PC-9 (cell line): ENCODE measurements around the gene CFAP65. TPM values are rescaled to one million over a fixed set of nuclear protein-coding genes. Genes with fewer than 3 reads are reported as not detected.

Experiments used
- BruUV-seq: library from RNA; stranded (reverse); fragments of 400-500 nt; replicated peaks from 2 replicates; lab custom pipeline; 2021; lab: Mats Ljungman, UMichigan
- CTCF ChIA-PET: fragments of 300-600 bp; sonication (Branson Sonifier 250); formaldehyde crosslinking; loops from one replicate; lab custom pipeline; 2022; ENCODE audit warnings: antibody characterized with exemption; lab: Charles Lee
- POLR2A ChIA-PET: fragments of 300-600 bp; sonication (Branson Sonifier 250); formaldehyde crosslinking; loops from one replicate; lab custom pipeline; 2022; ENCODE audit warnings: antibody characterized with exemption; ENCODE audit not compliant: unreplicated experiment; lab: Charles Lee
- DNase-seq, 2 experiments: peaks; one replicate each; pipeline versions ENCODE4 v3.0.0 to v3.0.0-alpha.2; 2015 to 2022; ENCODE audit warnings: mixed read lengths in 1 of 2
- H2AFZ ChIP-seq: fragments of 200-600 bp; sonication (generic); 2 replicates; pipeline ENCODE4 v1.8.1; 2017; ENCODE audit warnings: antibody characterized with exemption
- H3F3A ChIP-seq: fragments of 200-600 bp; sonication (generic); 2 replicates; pipeline ENCODE4 v1.8.1; 2017; ENCODE audit warnings: antibody characterized with exemption, mild to moderate bottlenecking, low read depth; ENCODE audit not compliant: insufficient read depth
- H3K27ac ChIP-seq: fragments of 200-600 bp; sonication (generic); 2 replicates; pipeline ENCODE4 v1.6.1; 2016; ENCODE audit warnings: mixed run types
- H3K27me3 ChIP-seq: fragments of 200-600 bp; sonication (generic); 2 replicates; pipeline ENCODE4 v1.6.1; 2016; ENCODE audit warnings: low read depth, mixed run types; ENCODE audit not compliant: insufficient read depth
- H3K36me3 ChIP-seq: fragments of 200-600 bp; sonication (generic); 2 replicates; pipeline ENCODE4 v1.6.1; 2016; ENCODE audit warnings: low read depth, mixed run types
- H3K4me1 ChIP-seq: fragments of 200-600 bp; sonication (generic); replicated peaks from 2 replicates; pipeline ENCODE4 v1.6.1; 2016; ENCODE audit warnings: mixed run types; ENCODE audit not compliant: insufficient read depth
- H3K4me2 ChIP-seq: fragments of 200-600 bp; sonication (generic); 2 replicates; pipeline ENCODE4 v1.6.1; 2017; ENCODE audit warnings: mixed run types
- H3K4me3 ChIP-seq: fragments of 200-600 bp; sonication (generic); 2 replicates; pipeline ENCODE4 v1.6.1; 2016; ENCODE audit warnings: mixed run types
- H3K79me2 ChIP-seq: fragments of 200-600 bp; sonication (generic); 2 replicates; pipeline ENCODE4 v1.6.1; 2017; ENCODE audit warnings: low read depth, mixed run types
- H3K9me2 ChIP-seq: fragments of 200-600 bp; sonication (generic); 2 replicates; pipeline ENCODE4 v1.8.1; 2017; ENCODE audit warnings: mild to moderate bottlenecking; ENCODE audit not compliant: insufficient read depth
- H3K9me3 ChIP-seq: fragments of 200-600 bp; sonication (generic); 2 replicates; pipeline ENCODE4 v1.8.1; 2016; ENCODE audit warnings: low read depth; ENCODE audit not compliant: insufficient read depth
- H4K20me1 ChIP-seq: fragments of 200-600 bp; sonication (generic); 2 replicates; pipeline ENCODE4 v1.8.1; 2017; ENCODE audit not compliant: insufficient read depth
- CTCF ChIP-seq: fragments of 200-600 bp; sonication (generic); conservative IDR thresholded peaks from 2 replicates; pipeline ENCODE4 v1.6.1; 2017; ENCODE audit warnings: mixed run types, antibody characterized with exemption, mild to moderate bottlenecking, moderate library complexity
- EZH2 ChIP-seq: fragments of 200-600 bp; sonication (generic); IDR thresholded peaks from 2 replicates; pipeline ENCODE4 v1.8.0; 2017; ENCODE audit warnings: antibody characterized with exemption, low read depth
- intact Hi-C: fragments of 100-400 bp; cut with micrococcal nuclease; formaldehyde crosslinking; loops from one replicate; pipeline ENCODE4 v1.10.0; 2022; ENCODE audit not compliant: unreplicated experiment
- total RNA-seq: library from RNA; stranded (reverse); gene quantifications from 2 replicates; pipeline ENCODE4 v1.2.3, GENCODE V29; 2021

The CFAP65 gene
- total RNA-seq, 1 experiment from 2014 or later: not detected

DNA sequence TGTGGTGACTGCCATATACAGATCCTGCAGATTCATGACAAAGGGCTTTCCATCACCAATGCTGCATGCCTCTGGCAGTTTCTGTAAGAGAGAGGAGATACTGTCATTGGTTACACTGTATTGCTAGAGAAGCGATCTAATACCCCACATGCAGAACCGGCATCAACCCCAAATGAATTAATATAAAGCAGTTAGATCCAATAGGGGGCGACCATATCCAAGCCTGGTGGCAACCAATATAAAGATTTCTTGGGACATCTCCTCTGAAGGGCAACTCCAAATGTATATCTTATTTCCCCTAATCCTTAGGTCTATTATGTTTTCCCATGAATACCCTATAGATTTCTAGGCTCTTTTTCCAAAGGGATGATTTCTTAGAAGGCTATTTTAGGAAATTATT is 36.8 kb upstream of the CFAP65 start:
- H3K9me3 ChIP-seq: no peaks in the 10 kb centered on the region
- DNase-seq: no peak
- H3K4me2 ChIP-seq: no peak overlapping the region
- TF ChIP-seq EZH2: no peak
- no peak for TF ChIP-seq CTCF
- CTCF ChIA-PET: no interaction called here
- BruUV-seq: no TSS peak
- H3K4me3 ChIP-seq: no peak overlapping the region
- H3K4me1 ChIP-seq: no peaks in the 10 kb centered on the region
- no peaks in the 10 kb centered on the region for H3K36me3 ChIP-seq
- no peak overlapping the region for H3K27ac ChIP-seq
- no peaks in the 10 kb centered on the region for H3K27me3 ChIP-seq
- no peaks in the 10 kb centered on the region for H4K20me1 ChIP-seq
- no peaks in the 10 kb centered on the region for H3K9me2 ChIP-seq
- H2AFZ ChIP-seq: no peak overlapping the region
- H3K79me2 ChIP-seq: no peaks in the 10 kb centered on the region
- POLR2A ChIA-PET: no interaction called here
- intact Hi-C loops: no loop called here
- H3F3A ChIP-seq: no peaks in the 10 kb centered on the region

DNA sequence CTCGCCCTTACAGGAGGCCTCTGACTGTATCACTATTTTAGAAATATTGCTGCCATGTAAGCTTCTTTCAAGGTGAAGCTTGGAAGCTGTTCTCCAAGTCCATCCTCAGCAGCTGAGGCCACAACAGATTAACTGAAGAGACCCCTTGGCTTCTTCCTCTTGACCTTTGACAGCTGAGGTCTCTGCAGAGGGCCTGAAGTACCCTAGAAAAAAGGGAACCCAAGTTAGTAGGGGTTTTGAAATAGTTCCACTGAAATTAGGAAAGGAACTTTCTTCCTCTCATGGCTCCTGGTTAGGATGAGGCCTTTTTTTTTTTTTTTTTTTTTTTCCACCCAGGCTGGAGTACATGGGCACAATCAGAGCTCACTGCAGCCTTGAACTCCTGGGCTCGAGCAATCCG is 34.9 kb upstream of the CFAP65 start:
- Histone ChIP-seq H3F3A (no peaks in the 10 kb centered on the region), H4K20me1 (no peaks in the 10 kb centered on the region), H3K4me3 (no peak overlapping the region), H3K36me3 (no peaks in the 10 kb centered on the region), H3K9me2 (no peaks in the 10 kb centered on the region), H2AFZ (no peak overlapping the region), H3K9me3 (no peaks in the 10 kb centered on the region), H3K27me3 (no peaks in the 10 kb centered on the region), H3K79me2 (no peaks in the 10 kb centered on the region), H3K4me1 (peaks cover 8% of the 10 kb centered on the region), H3K4me2 (no peak overlapping the region), H3K27ac (no peak overlapping the region)
- TF ChIP-seq CTCF: no peak
- TF ChIP-seq EZH2: no peak
- intact Hi-C loops: no loop called here
- ChIA-PET CTCF (no interaction called here), POLR2A (interaction anchor here (0.6 kb wide), 1 partner anchor 327 kb away, joined by 5 read pairs; no protein-coding TSS in a partner anchor)
- no TSS peak for BruUV-seq
- DNase-seq: no peak

DNA sequence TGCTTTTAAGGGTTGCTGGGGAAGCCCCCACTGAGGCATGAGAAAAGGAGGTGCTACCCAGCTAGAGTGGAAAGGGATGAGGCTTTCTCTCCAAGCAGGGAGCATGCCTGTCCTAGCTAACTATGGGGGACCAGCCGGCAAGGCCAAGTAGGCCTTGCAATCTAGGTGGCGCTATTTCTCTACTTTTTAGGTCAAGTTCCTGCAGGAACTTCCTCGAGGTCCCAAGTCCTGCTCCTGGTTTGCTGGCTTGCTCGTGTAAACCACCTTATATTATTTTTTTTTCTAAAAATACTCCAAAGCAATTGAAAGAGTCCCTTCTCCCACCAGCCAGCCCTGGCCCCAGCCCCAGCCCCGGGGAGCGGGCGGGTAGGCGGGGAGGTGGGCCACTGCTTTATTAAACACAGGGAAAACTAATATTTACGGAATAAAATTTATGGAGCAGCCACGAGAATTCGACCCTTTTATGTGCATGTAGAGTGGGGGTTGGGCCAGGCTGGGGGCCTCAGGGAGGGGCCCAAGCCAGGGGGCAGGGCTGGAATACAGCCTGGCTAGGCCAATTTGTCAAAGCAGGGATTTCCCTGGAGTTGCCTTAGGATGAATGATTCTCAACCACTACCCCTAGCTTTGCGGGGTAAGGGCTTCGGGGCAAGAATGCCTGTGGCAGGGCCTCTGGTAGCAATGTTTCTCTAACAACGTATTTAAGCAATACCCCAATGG is 32.3 kb upstream of the CFAP65 start:
- Histone ChIP-seq H3F3A (no peaks in the 10 kb centered on the region), H3K4me1 (peaks cover 13% of the 10 kb centered on the region), H3K27ac (no peak overlapping the region), H4K20me1 (no peaks in the 10 kb centered on the region), H3K79me2 (no peaks in the 10 kb centered on the region), H3K4me2 (no peak overlapping the region), H3K36me3 (no peaks in the 10 kb centered on the region), H3K27me3 (no peaks in the 10 kb centered on the region), H2AFZ (no peak overlapping the region), H3K9me2 (no peaks in the 10 kb centered on the region), H3K4me3 (no peak overlapping the region), H3K9me3 (no peaks in the 10 kb centered on the region)
- ChIA-PET POLR2A (no interaction called here), CTCF (interaction anchor here (0.7 to 1.2 kb wide), 4 partner anchors 12 to 81 kb away, joined by 3 to 4 read pairs (median 4); no protein-coding TSS in a partner anchor)
- intact Hi-C loops: loop anchor here (1.0 kb wide), 1 partner anchor 46 kb away; no protein-coding TSS in a partner anchor
- DNase-seq: no peak
- no TSS peak for BruUV-seq
- TF ChIP-seq CTCF (peak; percentile 70), EZH2 (no peak)
